H1 (cell line): ENCODE results near the gene PRCP. TPM values are rescaled to one million over a fixed set of nuclear protein-coding genes. Genes with fewer than 3 reads are reported as not detected.

Source experiments
- CTCF ChIA-PET: fragments of 300-600 bp; sonication (Branson Sonifier 250); formaldehyde crosslinking; loops from one replicate; lab custom pipeline; 2021; ENCODE audit not compliant: partially characterized antibody; lab: Charles Lee
- POLR2A ChIA-PET: fragments of 300-600 bp; sonication (Branson Sonifier 250); formaldehyde crosslinking; loops from one replicate; lab custom pipeline; 2021; ENCODE audit warnings: inconsistent platforms; ENCODE audit not compliant: partially characterized antibody; lab: Charles Lee
- DNase-seq, 2 experiments: peaks; one replicate each; pipeline versions ENCODE4 v3.0.0 to v3.0.0-alpha.2; 2010 to 2022; ENCODE audit warnings: low spot score in 2 of 2, low read depth in 1 of 2, mixed read lengths in 1 of 2
- FAIRE-seq: peaks from 2 replicates; lab custom pipeline; 2011; peaks lifted over from hg19 to GRCh38; lab: Jason Lieb, UNC
- H2AFZ ChIP-seq: 2 replicates; pipeline ENCODE4 v1.8.1; 2012; ENCODE audit warnings: low read length, inconsistent platforms
- H2AK5ac ChIP-seq: 2 replicates; pipeline ENCODE4 v1.6.1; 2013; ENCODE audit warnings: low read depth, low read length
- H2BK120ac ChIP-seq: replicated peaks from 2 replicates; pipeline ENCODE3; 2013; ENCODE audit warnings: low read depth, low read length, inconsistent platforms
- H2BK12ac ChIP-seq: 2 replicates; pipeline ENCODE4 v1.6.1; 2013; ENCODE audit warnings: low read depth, low read length
- H2BK15ac ChIP-seq: 2 replicates; pipeline ENCODE4 v1.6.1; 2013; ENCODE audit warnings: low read length
- H2BK20ac ChIP-seq: 2 replicates; pipeline ENCODE4 v1.6.1; 2013; ENCODE audit warnings: low read length
- H2BK5ac ChIP-seq: 2 replicates; pipeline ENCODE4 v1.6.1; 2013; ENCODE audit warnings: low read depth, low read length
- H3K14ac ChIP-seq: 2 replicates; pipeline ENCODE4 v1.6.1; 2013; ENCODE audit warnings: inconsistent platforms; ENCODE audit not compliant: insufficient read length
- H3K18ac ChIP-seq: 2 replicates; pipeline ENCODE4 v1.6.1; 2013; ENCODE audit warnings: low read length; ENCODE audit errors: extremely low read depth
- H3K23ac ChIP-seq: 2 replicates; pipeline ENCODE4 v1.6.1; 2013; ENCODE audit warnings: inconsistent platforms; ENCODE audit not compliant: insufficient read length
- H3K23me2 ChIP-seq: 2 replicates; pipeline ENCODE4 v1.6.1; 2013; ENCODE audit warnings: low read depth, low read length
- H3K27ac ChIP-seq: 2 replicates; pipeline ENCODE4 v1.6.1; 2011; ENCODE audit warnings: low read depth, low read length, inconsistent platforms
- H3K27me3 ChIP-seq, 4 experiments: replicated peaks in 1 of 4; 1 replicate in 1 of 4; 2 replicates in 3 of 4; pipeline versions ENCODE4 v1.6.1 to v1.8.1; 2011 to 2013; ENCODE audit warnings: low read length in 3 of 4, mild to moderate bottlenecking in 3 of 4, inconsistent platforms in 2 of 4, mixed read lengths in 2 of 4, moderate library complexity in 1 of 4; ENCODE audit not compliant: control insufficient read depth in 3 of 4, insufficient read depth in 3 of 4; ENCODE audit errors: extremely low read depth in 1 of 4
- H3K36me3 ChIP-seq, 4 experiments: 2 replicates each; pipeline versions ENCODE4 v1.6.1 to v1.8.1; 2011 to 2013; ENCODE audit warnings: mild to moderate bottlenecking in 4 of 4, low read length in 3 of 4, moderate library complexity in 2 of 4, control low read depth in 1 of 4, inconsistent platforms in 1 of 4; ENCODE audit not compliant: insufficient read depth in 4 of 4, control insufficient read depth in 2 of 4
- H3K4ac ChIP-seq: replicated peaks from 2 replicates; pipeline ENCODE3; 2013; ENCODE audit warnings: low read length, low read depth, mixed read lengths, inconsistent platforms; ENCODE audit not compliant: insufficient read length
- H3K4me1 ChIP-seq, 4 experiments: replicated peaks in 1 of 4; 1 replicate in 1 of 4; 2 replicates in 3 of 4; pipeline versions ENCODE4 v1.6.1 to v1.8.1; 2011 to 2013; ENCODE audit warnings: low read length in 3 of 4, inconsistent platforms in 2 of 4, mixed read lengths in 1 of 4; ENCODE audit not compliant: insufficient read depth in 4 of 4, control insufficient read depth in 3 of 4
- H3K4me2 ChIP-seq, 2 experiments: 2 replicates each; pipeline versions ENCODE4 v1.6.1 to v1.8.1; 2011 to 2013; ENCODE audit warnings: low read depth in 2 of 2, low read length in 2 of 2, control low read depth in 1 of 2, inconsistent platforms in 1 of 2, mild to moderate bottlenecking in 1 of 2; ENCODE audit not compliant: insufficient read depth in 1 of 2
- H3K4me3 ChIP-seq, 4 experiments: fragments of 200-600, 300-600 bp in 1 of 4; sonication (generic), shearing (Covaris generic), sonication (Bioruptor Twin) in 1 of 4; 2 replicates each; pipeline versions ENCODE4 v1.5.1 to v1.8.1; 2011 to 2016; ENCODE audit warnings: low read length in 4 of 4, low read depth in 3 of 4, control low read depth in 2 of 4, inconsistent platforms in 2 of 4, mild to moderate bottlenecking in 2 of 4, mixed read lengths in 1 of 4, moderate library complexity in 1 of 4; ENCODE audit not compliant: insufficient read depth in 2 of 4; ENCODE audit errors: extremely low read depth in 1 of 4
- H3K56ac ChIP-seq: replicated peaks from 2 replicates; pipeline ENCODE3; 2013; ENCODE audit warnings: low read depth, mild to moderate bottlenecking, mixed read lengths, low read length, inconsistent platforms; ENCODE audit not compliant: insufficient read length
- H3K79me1 ChIP-seq: 2 replicates; pipeline ENCODE4 v1.6.1; 2013; ENCODE audit warnings: low read depth, low read length, control low read depth
- H3K79me2 ChIP-seq, 2 experiments: 2 replicates each; pipeline versions ENCODE4 v1.6.1 to v1.8.1; 2012 to 2013; ENCODE audit warnings: low read length in 2 of 2, mild to moderate bottlenecking in 2 of 2, inconsistent platforms in 1 of 2; ENCODE audit not compliant: insufficient read depth in 2 of 2, control insufficient read depth in 1 of 2
- H3K9ac ChIP-seq, 4 experiments: replicated peaks in 1 of 4; 1 replicate in 1 of 4; 2 replicates in 3 of 4; pipeline versions ENCODE4 v1.6.1 to v1.8.1; 2011 to 2013; ENCODE audit warnings: low read depth in 3 of 4, low read length in 3 of 4, control low read depth in 2 of 4, mild to moderate bottlenecking in 2 of 4, moderate library complexity in 2 of 4, inconsistent platforms in 1 of 4; ENCODE audit errors: extremely low read depth in 1 of 4
- H3K9me3 ChIP-seq, 2 experiments: 2 replicates each; pipeline versions ENCODE4 v1.6.1 to v1.8.1; 2012 to 2013; ENCODE audit warnings: mild to moderate bottlenecking in 2 of 2, moderate library complexity in 2 of 2, control low read depth in 1 of 2, inconsistent platforms in 1 of 2, low read depth in 1 of 2, low read length in 1 of 2, mixed read lengths in 1 of 2; ENCODE audit not compliant: insufficient read depth in 2 of 2
- H4K20me1 ChIP-seq, 2 experiments: replicated peaks in 1 of 2; 2 replicates each; pipeline versions ENCODE3 to v1.8.1; 2011 to 2013; ENCODE audit warnings: inconsistent platforms in 2 of 2, low read length in 2 of 2, mild to moderate bottlenecking in 1 of 2; ENCODE audit not compliant: insufficient read depth in 2 of 2, control insufficient read depth in 1 of 2
- H4K5ac ChIP-seq: 2 replicates; pipeline ENCODE4 v1.6.1; 2013; ENCODE audit warnings: low read length, low read depth, mixed read lengths, inconsistent platforms; ENCODE audit not compliant: insufficient read length
- H4K8ac ChIP-seq: 2 replicates; pipeline ENCODE4 v1.8.0; 2013; ENCODE audit warnings: mild to moderate bottlenecking, moderate library complexity, low read length, inconsistent platforms; ENCODE audit not compliant: insufficient read depth; ENCODE audit errors: extremely low read depth
- H4K91ac ChIP-seq: replicated peaks from 2 replicates; pipeline ENCODE3; 2013; ENCODE audit warnings: low read length, mixed read lengths, inconsistent platforms; ENCODE audit not compliant: insufficient read length
- CREB1 ChIP-seq: IDR thresholded peaks from 2 replicates; pipeline ENCODE4 v1.6.1; 2012; ENCODE audit warnings: inconsistent platforms
- RBBP5 ChIP-seq: IDR thresholded peaks from 2 replicates; pipeline ENCODE4 v1.7.1; 2012; ENCODE audit warnings: low read depth, mild to moderate bottlenecking, inconsistent platforms, low read length, moderate library complexity, borderline replicate concordance
- polyA plus RNA-seq, 7 experiments: library from polyadenylated mRNA; depleted of rRNA in 3 of 7; stranded (reverse) in 5 of 7; unstranded in 2 of 7; fragments of >200 nt in 5 of 7; fragments of 200-250 nt in 2 of 7; gene quantifications; 1 replicate in 5 of 7; 2 replicates in 1 of 7; 4 replicates in 1 of 7; pipeline versions ENCODE4 v1.2.1 to v1.2.3, GENCODE V29; 2011 to 2013; ENCODE audit warnings: missing spikeins in 2 of 7, mixed read lengths in 2 of 7
- total RNA-seq: library from RNA; stranded (reverse); fragmentation: NEBNext Ultra II Directional; extraction: Animal tissue kit (Norgen Biotek cat#: 25700); gene quantifications from 2 replicates; pipeline ENCODE4 v1.2.1, GENCODE V29; 2021
- TF ChIP-seq, protein P1 (sequence below): IDR thresholded peaks from 2 replicates; pipeline ENCODE4 v1.6.1; 2011; ENCODE audit warnings: low read length, improper control_type of control experiment
- TF ChIP-seq, protein P2 (sequence below): IDR thresholded peaks from 2 replicates; pipeline ENCODE4 v1.6.1; 2012; ENCODE audit warnings: inconsistent platforms

Gene PRCP
- total and polyA plus RNA-seq, 2 of the 8 experiments (the other 6 are each of a cell fraction or from before 2014, with no cell fraction given), result 63.8 to 84.4 TPM

DNA sequence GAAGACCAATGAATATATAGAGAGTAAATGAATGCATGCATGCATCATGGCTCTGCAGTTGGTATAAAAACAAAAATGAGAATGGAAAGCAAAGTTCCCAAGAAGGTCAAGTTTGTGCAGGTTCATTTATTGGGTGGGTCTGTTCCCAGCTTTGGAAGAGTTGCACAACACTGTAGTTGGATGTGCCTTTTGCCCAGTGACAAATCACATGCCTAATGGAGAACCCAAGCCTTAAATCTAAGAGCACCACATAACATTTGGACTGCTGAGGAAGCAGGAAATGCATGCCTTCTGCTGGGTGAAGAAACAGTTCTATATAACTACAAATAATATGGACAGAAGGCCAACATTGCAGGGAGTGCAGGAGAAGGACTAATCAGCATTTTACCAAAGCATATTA, 30.6 kb downstream of the PRCP start:
- Histone ChIP-seq H3K18ac (no peak overlapping the region), H2BK5ac (no peak overlapping the region), H4K20me1 (no peaks in the 10 kb centered on the region), H3K4me1 (peaks cover 0 to 3% (median 0%) of the 10 kb centered on the region in 4 experiments; a peak in 1 of 7 replicates), H3K9me3 (no peaks in the 10 kb centered on the region), H3K4me3 (no peak overlapping the region), H3K14ac (no peak overlapping the region), H3K79me2 (no peaks in the 10 kb centered on the region), H3K4me2 (no peak overlapping the region), H4K8ac (no peak overlapping the region), H3K23me2 (no peaks in the 10 kb centered on the region), H2BK15ac (no peak overlapping the region), H2AFZ (no peak overlapping the region), H2AK5ac (no peak overlapping the region), H3K9ac (no peak overlapping the region), H3K23ac (no peak overlapping the region), H3K36me3 (no peaks in the 10 kb centered on the region), H2BK120ac (no peak overlapping the region), H3K27me3 (no peaks in the 10 kb centered on the region), H3K27ac (no peak overlapping the region), H4K91ac (no peak overlapping the region), H4K5ac (no peak overlapping the region), H2BK20ac (no peak overlapping the region), H2BK12ac (no peak overlapping the region), H3K56ac (no peak overlapping the region), H3K4ac (no peak overlapping the region), H3K79me1 (no peaks in the 10 kb centered on the region; the same call in 1 of the 2 replicates)
- POLR2A ChIA-PET, result no interaction called here
- TF ChIP-seq, protein P1, sequence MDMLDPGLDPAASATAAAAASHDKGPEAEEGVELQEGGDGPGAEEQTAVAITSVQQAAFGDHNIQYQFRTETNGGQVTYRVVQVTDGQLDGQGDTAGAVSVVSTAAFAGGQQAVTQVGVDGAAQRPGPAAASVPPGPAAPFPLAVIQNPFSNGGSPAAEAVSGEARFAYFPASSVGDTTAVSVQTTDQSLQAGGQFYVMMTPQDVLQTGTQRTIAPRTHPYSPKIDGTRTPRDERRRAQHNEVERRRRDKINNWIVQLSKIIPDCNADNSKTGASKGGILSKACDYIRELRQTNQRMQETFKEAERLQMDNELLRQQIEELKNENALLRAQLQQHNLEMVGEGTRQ, result no peak
- TF ChIP-seq RBBP5 (no peak), CREB1 (no peak)
- TF ChIP-seq, protein P2, sequence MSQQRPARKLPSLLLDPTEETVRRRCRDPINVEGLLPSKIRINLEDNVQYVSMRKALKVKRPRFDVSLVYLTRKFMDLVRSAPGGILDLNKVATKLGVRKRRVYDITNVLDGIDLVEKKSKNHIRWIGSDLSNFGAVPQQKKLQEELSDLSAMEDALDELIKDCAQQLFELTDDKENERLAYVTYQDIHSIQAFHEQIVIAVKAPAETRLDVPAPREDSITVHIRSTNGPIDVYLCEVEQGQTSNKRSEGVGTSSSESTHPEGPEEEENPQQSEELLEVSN, result no peak
- DNase-seq (no peak), FAIRE-seq (no peak)
- CTCF ChIA-PET, result interaction anchor here (0.9 to 6.8 kb wide), 4 partner anchors 20 to 380 kb away, joined by 3 to 82 read pairs (median 3); partner anchors contain the start of genes DDIAS and PRCP
